Ramos (cell line): Measurements from ENCODE around the gene KRTAP5-3.
"Not testable (repeated sequence)": the region's sequence is repeated elsewhere in the genome, so short reads cannot be mapped to it uniquely, and the experiment has no call there.

Source experiments
- in situ Hi-C: fragments of 300-500 bp; cut with MboI; formaldehyde crosslinking; loops from one replicate; pipeline ENCODE4 v1.14.3; 2022; ENCODE audit warnings: low sequenced_read_pairs; ENCODE audit not compliant: unreplicated experiment

Gene KRTAP5-3

GRCh38 chr11:1608363-1608762 is at the start of gene KRTAP5-3:
Gene KRTAP5-3 (minus strand): TSS chr11:1608463. CDS start chr11:1608385, 78 bp downstream.
- in situ Hi-C loops = no loop called here

DNA sequence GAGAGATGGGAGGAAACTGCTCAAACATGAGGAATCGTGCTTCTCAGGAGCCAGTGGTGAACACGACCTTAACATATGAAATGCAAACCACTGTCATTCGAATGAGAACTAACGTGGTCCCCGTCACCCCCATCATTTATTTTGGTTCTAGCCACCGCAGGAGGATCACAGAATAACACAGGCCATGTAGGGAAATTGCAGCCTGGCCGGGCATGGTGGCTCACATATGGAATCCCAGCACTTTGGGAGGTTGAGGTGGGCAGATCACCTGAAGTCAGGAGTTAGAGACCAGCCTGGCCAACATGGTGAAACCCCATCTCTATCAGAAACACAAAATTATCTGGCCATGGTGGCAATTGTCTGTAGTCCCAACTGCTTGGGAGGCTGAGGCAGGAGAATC is 48.4 kb upstream of the KRTAP5-3 start:
- in situ Hi-C loops = no loop called here

DNA sequence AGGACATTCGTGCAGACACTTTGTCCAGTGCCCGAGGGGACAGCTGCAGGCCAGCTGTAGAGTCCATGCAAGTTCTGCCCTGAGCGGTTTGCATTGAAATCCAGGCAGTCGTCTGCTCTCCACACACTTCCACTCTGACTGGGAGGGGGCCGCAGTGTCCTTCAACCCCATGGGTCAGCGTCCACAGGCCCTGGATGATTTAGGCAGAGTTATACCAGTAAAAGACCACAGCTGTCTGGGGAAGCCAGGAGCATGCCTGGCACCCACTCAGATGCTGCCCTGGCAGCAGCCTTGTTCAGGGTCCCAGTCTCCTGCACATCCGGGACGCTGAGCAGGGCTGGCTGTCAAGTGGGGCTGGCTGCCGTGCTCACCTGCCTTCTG is 47.8 kb upstream of the KRTAP5-3 start:
- in situ Hi-C loops = no loop called here

GRCh38 chr11:1655168-1656060 is 47.2 kb upstream of the KRTAP5-3 start:
- in situ Hi-C loops = no loop called here

DNA sequence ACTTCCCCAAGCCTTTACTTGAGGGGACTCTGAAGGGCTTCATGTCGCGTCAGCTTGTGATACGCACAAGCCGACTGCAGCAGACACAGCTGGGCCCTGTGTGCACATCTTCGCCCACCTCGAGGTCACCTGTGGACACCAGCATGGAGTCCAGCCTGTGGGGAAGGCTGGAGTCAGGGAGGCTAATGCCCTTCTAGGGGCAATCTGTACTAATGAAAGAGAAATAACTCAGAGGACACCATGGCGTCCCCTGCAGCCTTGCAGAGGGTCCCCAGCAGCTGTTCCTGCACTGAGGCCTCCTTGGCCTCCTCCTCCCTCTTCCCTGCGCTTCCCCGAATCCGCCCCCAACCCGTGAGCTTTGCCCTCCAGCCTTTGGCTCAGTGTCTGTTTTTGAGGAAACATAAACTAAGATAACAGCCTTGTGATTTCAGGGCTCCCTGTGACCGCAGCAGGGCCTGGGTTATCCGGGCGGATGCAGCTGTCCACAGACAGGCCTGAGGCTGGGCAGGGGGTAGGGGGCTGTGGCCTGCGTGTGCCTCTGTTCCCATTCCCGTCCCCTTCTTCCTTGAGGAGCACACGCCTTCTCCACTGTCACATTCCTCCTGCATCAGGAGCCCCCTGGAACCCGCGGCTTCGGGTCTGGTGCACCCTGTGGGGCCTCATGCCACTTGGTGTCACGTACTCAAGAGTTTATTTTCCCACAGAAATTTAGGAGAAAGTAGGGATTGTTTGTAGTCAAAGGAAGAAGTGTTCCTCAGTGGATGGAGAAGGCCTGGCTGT is 46.3 kb upstream of the KRTAP5-3 start:
- in situ Hi-C loops = no loop called here

- in situ Hi-C loops = no loop called here
Measured at GRCh38 chr11:1653541-1654387, 45.5 kb upstream of the KRTAP5-3 start.

- in situ Hi-C loops = no loop called here
Measured at GRCh38 chr11:1652771-1653540, 44.7 kb upstream of the KRTAP5-3 start.

DNA sequence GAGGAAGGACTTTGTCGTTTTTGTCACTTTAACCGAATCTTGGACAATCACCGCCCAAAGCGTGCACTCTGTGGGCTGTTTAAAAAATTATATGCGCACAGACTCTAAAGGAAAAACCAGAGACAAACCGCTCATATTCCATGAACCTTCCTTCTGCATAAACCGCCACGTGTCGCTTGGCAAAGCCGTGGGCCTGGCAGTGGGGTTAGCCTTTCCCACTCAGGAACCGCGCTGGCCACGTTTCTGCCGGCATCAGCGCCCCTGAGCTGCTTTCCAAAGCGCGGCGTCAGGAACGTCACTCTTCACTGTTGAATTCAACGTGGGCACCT is 44.1 kb upstream of the KRTAP5-3 start:
- in situ Hi-C loops = no loop called here

DNA sequence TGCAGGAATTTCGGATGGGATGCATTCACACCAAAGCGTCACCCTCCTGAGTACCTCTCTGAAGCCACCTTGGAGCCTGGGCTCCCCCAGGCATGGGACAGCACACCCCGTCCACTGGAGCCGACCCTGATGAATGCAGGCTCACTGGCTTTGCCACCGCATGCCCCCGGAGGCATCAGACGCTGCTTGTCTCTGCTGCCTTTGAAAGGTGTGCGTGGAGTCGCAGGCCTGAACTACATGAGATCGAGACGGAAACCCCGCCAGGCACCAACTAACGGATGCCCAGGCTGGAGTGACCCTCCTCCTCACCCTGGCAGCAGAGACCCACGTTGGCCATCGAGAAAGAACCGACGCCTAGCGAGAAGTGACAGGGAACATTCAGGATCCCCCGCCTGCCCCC is 43.8 kb upstream of the KRTAP5-3 start:
- in situ Hi-C loops = no loop called here

DNA sequence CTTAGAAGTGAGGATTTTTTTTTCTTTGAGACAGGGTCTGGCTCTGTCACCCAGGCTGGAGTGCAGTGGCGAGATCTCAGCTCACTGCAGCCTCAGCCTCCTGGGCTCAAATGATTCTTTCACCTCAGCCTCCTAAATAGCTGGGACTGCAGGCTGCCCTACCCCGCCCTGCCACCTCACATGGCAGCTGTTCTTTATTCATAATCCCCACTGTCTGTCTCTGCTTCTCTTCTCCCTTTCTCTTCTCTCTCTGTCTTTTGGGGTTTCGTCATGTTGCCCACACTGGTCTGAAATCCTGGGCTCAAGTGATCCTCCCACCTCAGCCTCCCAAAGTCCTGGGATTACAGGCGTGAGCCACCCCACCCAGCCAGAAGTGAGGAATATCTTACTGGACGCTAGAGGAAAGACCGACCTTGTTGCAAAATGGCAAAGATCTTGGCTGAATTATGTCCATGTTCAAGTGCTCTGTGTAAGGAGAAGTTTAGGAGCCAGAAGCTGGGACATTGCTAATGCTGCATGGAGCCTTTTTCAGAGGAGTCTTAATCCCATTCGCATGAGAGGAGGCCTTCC is 43.2 kb upstream of the KRTAP5-3 start:
- in situ Hi-C loops = no loop called here

DNA sequence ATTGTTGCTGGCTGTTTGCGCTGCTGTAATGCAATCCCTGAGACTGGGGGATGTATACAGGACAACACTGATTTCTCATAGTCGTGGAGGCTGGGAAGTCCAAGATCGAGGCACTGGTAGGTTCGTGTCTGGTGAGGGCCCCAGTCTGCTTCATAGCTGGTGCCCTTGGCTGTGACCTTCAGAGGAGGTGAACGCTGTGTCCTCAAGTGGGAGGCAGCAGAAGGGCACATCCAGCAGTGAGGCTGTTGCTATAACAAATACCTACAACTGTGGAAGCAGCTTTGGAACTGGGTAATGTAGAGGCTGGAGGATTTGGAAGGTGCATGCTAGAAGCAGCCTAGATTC is 42.6 kb upstream of the KRTAP5-3 start:
- in situ Hi-C loops = no loop called here

- in situ Hi-C loops = no loop called here
Measured at GRCh38 chr11:1650034-1650917, 42.0 kb upstream of the KRTAP5-3 start.

GRCh38 chr11:1648653-1649420 is 40.6 kb upstream of the KRTAP5-3 start:
- in situ Hi-C loops = no loop called here

GRCh38 chr11:1647901-1648652 is 39.8 kb upstream of the KRTAP5-3 start:
- in situ Hi-C loops = no loop called here

DNA sequence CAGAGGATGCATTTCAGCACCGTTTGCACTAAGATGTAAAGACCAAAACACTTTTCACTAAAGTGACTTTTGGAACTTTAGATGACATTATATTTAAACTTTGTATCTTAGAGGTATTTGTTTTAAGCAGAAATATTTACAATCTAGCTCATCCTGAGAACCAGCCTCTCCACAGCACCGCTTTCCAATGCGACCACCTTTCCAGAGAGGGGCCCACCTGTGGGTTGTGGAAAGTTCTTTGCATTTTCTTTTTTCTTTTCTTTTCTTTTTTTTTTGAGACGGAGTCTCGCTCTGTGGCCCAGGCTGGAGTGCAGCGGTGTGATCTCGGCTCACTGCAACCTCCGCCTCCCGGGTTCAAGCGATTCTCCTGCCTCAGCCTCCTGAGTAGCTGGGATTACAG is 38.3 kb upstream of the KRTAP5-3 start:
- in situ Hi-C loops = not testable (repeated sequence)

GRCh38 chr11:1645357-1645821 is 37.1 kb upstream of the KRTAP5-3 start:
- in situ Hi-C loops = no loop called here
